Duodenal mucosa (tissue), 2 donors: ENCODE data around the gene TNS1.

Experiments
- H3K27ac ChIP-seq: one replicate; pipeline ENCODE4 v1.7.0; 2013; ENCODE audit warnings: low read depth, low read length
- H3K27me3 ChIP-seq, 2 donors: one replicate each; pipeline ENCODE4 v1.7.0; 2013; ENCODE audit warnings: low read length in 2 of 2, control low read depth in 1 of 2; ENCODE audit not compliant: insufficient read depth in 2 of 2, control insufficient read depth in 1 of 2
- H3K36me3 ChIP-seq, 2 donors: one replicate each; pipeline ENCODE4 v1.7.0; 2013; ENCODE audit warnings: low read length in 2 of 2, control low read depth in 1 of 2; ENCODE audit not compliant: insufficient read depth in 2 of 2, control insufficient read depth in 1 of 2
- H3K4me1 ChIP-seq, 2 donors: one replicate each; pipeline ENCODE4 v1.7.0; 2013; ENCODE audit warnings: low read length in 2 of 2, control low read depth in 1 of 2; ENCODE audit not compliant: insufficient read depth in 2 of 2, control insufficient read depth in 1 of 2
- H3K4me3 ChIP-seq, 2 donors: one replicate each; pipeline ENCODE4 v1.7.0; 2013; ENCODE audit warnings: low read length in 2 of 2, low read depth in 1 of 2
- H3K9ac ChIP-seq, 2 donors: one replicate each; pipeline ENCODE4 v1.7.0; 2013; ENCODE audit warnings: low read length in 2 of 2, low read depth in 1 of 2
- H3K9me3 ChIP-seq, 2 donors: one replicate each; pipeline ENCODE4 v1.7.0; 2013; ENCODE audit warnings: low read length in 2 of 2, control low read depth in 1 of 2; ENCODE audit not compliant: control insufficient read depth in 1 of 2

The TNS1 gene

DNA sequence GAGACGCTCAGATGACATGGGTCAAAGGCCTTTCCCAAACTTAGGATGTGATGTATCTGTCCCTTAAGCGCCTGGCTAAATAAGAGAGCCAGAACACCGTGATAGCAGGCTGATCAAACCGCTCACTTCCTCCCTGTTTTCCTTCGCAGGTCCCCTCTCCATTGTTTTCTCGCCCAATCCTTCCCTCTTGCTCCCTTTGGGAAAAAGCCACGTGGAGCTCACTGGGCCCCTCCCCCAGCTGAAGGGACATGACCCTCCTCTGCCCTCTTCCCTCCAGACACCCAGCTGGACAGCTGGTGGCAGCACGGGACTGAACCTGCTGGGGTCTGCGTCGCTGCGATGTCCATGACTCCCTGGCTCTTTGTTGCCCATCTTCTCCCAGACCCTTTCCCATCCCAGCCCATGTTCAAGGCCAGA lies 201.7 kb downstream of the TNS1 start:
- Histone ChIP-seq H3K27ac (no peak overlapping the region), H3K9ac (no peak overlapping the region), H3K36me3 (peaks cover 0 to 3% of the 10 kb centered on the region in 2 donors), H3K4me3 (no peak overlapping the region), H3K27me3 (no peaks in the 10 kb centered on the region), H3K4me1 (peaks cover 0 to 7% of the 10 kb centered on the region in 2 donors), H3K9me3 (no peaks in the 10 kb centered on the region)

- Histone ChIP-seq H3K9me3 (no peaks in the 10 kb centered on the region), H3K27me3 (no peaks in the 10 kb centered on the region), H3K4me3 (no peak overlapping the region), H3K4me1 (peaks cover 0 to 7% of the 10 kb centered on the region in 2 donors), H3K27ac (no peak overlapping the region), H3K36me3 (peaks cover 0 to 3% of the 10 kb centered on the region in 2 donors), H3K9ac (no peak overlapping the region)
Measured at GRCh38 chr2:217800433-217801114, 202.2 kb downstream of the TNS1 start.

GRCh38 chr2:217799563-217800432 lies 203.0 kb downstream of the TNS1 start:
- no peak overlapping the region for H3K4me3 ChIP-seq
- no peaks in the 10 kb centered on the region for H3K27me3 ChIP-seq
- no peaks in the 10 kb centered on the region for H3K9me3 ChIP-seq
- no peak overlapping the region for H3K27ac ChIP-seq
- H3K36me3 ChIP-seq = no peaks in the 10 kb centered on the region
- H3K4me1 ChIP-seq = peaks cover 0 to 3% of the 10 kb centered on the region in 2 donors
- no peak overlapping the region for H3K9ac ChIP-seq

DNA sequence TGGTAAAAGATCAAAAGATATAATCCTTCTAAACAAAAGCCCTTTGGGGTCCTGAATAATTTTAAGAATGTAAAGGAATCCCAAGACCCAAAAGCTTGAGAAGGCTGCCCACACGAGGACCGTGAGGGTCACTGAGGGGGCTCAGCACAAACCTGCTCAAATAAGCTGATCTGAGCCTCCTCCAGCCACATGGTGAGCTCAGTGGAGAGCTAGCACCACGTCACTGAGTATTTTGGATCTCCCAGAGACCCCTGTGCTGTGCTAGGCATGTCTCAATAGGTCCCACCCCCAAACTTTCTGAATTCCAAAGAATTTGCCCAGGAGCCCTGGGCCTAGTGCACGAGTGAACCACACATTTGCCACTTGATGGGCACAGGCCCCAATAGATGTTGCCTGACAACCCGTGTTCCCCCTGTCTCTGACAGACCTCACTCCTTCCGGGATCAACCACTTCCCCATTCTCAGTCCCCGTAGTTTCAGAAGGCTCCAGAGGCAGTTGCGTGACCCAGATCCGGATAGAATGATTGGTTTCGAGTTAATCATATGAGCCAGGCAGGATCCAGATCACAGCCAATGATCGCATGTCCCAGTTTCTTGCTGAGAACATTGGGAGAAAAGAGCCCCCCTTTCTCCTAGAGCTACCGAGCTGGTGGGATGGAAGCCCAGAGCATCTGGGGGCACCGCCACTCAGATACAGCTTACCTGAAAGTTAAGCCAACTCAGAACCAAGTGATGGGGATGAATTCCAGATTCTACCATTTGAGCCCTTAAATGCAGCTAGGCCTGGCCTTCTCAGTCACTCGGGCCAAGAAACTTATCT lies 203.8 kb downstream of the TNS1 start:
- Histone ChIP-seq H3K9me3 (no peaks in the 10 kb centered on the region), H3K27me3 (no peaks in the 10 kb centered on the region), H3K9ac (no peak overlapping the region), H3K4me3 (no peak overlapping the region), H3K4me1 (no peaks in the 10 kb centered on the region), H3K27ac (no peak overlapping the region), H3K36me3 (no peaks in the 10 kb centered on the region)

DNA sequence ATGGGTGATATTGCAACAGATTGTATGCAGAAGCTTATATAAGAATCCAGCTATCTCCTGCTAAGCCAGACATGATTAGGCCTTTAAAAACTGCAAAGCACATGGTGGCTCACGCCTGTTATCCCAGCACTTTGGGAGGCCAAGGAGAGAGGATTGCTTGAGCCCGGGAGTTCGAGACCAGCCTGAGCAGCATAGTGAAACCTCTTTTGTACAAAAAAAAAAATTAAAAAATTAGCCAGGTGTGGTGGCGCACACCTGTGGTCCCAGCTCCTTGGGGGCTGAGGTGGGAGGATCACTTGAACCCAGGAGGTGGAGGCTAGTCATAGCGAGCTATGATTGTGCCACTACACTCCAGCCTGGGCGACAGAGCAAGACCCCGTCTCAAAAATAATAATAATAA lies 204.6 kb downstream of the TNS1 start:
- no peaks in the 10 kb centered on the region for H3K9me3 ChIP-seq
- no peak overlapping the region for H3K9ac ChIP-seq
- no peak overlapping the region for H3K4me3 ChIP-seq
- H3K27me3 ChIP-seq = no peaks in the 10 kb centered on the region
- no peaks in the 10 kb centered on the region for H3K36me3 ChIP-seq
- H3K4me1 ChIP-seq = no peaks in the 10 kb centered on the region
- H3K27ac ChIP-seq = no peak overlapping the region

DNA sequence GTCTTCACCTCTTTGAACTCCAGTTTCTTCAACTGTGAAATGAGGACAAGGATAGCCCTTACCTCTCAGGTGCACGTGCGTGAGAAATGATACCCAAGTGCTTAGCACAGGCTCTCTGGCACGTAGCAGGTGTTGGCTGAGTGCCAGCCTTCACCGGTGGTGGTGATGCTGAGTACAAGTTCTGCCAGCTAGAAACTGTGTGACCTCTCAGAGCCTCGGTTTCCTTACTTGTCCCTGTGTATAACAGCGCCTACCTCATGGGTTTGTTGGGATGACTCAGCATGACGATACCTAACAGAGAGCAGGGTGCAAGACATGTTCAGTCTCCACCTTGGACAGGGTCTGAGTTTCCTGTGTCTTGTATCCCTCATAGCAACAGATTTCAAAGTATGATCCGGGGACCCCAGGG lies 205.1 kb downstream of the TNS1 start:
- Histone ChIP-seq H3K27me3 (no peaks in the 10 kb centered on the region), H3K27ac (no peak overlapping the region), H3K4me3 (no peak overlapping the region), H3K9me3 (no peaks in the 10 kb centered on the region), H3K9ac (no peak overlapping the region), H3K4me1 (no peaks in the 10 kb centered on the region), H3K36me3 (no peaks in the 10 kb centered on the region)

GRCh38 chr2:217797165-217797564 lies 205.6 kb downstream of the TNS1 start:
- Histone ChIP-seq H3K27me3 (no peaks in the 10 kb centered on the region), H3K4me3 (no peak overlapping the region), H3K36me3 (no peaks in the 10 kb centered on the region), H3K9me3 (no peaks in the 10 kb centered on the region), H3K9ac (no peak overlapping the region), H3K4me1 (no peaks in the 10 kb centered on the region), H3K27ac (no peak overlapping the region)

- no peaks in the 10 kb centered on the region for H3K36me3 ChIP-seq
- H3K9me3 ChIP-seq = no peaks in the 10 kb centered on the region
- no peaks in the 10 kb centered on the region for H3K27me3 ChIP-seq
- no peak overlapping the region for H3K27ac ChIP-seq
- H3K4me3 ChIP-seq = no peak overlapping the region
- H3K4me1 ChIP-seq = no peaks in the 10 kb centered on the region
- no peak overlapping the region for H3K9ac ChIP-seq
Measured at GRCh38 chr2:217795706-217796465, 206.9 kb downstream of the TNS1 start.

DNA sequence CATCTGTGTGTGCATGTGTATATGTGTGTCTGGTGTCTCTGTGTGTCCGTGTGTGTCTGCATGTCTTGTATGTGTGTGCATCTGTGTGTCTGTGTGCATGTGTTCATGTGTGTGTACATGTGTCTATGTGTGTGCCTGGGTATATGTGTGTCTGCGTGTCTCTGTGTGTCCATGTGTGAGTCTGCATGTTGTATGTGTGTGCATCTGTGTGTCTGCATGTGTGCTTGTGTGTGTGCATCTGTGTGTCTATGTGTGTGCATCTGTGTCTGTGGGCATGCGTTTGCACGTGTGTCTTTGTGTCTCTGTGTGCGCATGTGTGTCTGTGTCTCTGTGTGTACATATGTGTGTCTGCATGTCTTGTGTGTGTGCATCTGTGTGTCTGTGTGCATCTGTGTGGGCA lies 207.7 kb downstream of the TNS1 start:
- no peaks in the 10 kb centered on the region for H3K36me3 ChIP-seq
- no peak overlapping the region for H3K27ac ChIP-seq

More for the DNA sequence above, 207.7 kb downstream of the TNS1 start:
- H3K4me1 ChIP-seq = no peaks in the 10 kb centered on the region
- no peaks in the 10 kb centered on the region for H3K27me3 ChIP-seq
- no peak overlapping the region for H3K4me3 ChIP-seq
- no peaks in the 10 kb centered on the region for H3K9me3 ChIP-seq
- H3K9ac ChIP-seq = no peak overlapping the region
